GM21367 (cell line): ENCODE measurements around the gene ADO.
"Not testable (repeated sequence)": the region's sequence is repeated elsewhere in the genome, so short reads cannot be mapped to it uniquely, and the experiment has no call there.

Experiments
- ATAC-seq: cut with Tn5 transposase; IDR thresholded peaks from one replicate; pipeline ENCODE4 v1.9.1; 2021; ENCODE audit not compliant: unreplicated experiment

ADO gene

GRCh38 chr10:62804356-62805230 lies at the start of gene ADO:
Gene ADO (plus strand): TSS chr10:62804720. CDS start chr10:62805060, 340 bp downstream.
- peak; percentile 85 for ATAC-seq

- no peak for ATAC-seq
Measured at GRCh38 chr10:62754963-62755362, 49.6 kb upstream of the ADO start.

GRCh38 chr10:62755662-62756653 lies 48.6 kb upstream of the ADO start:
- no peak for ATAC-seq

GRCh38 chr10:62759599-62760175 lies 44.8 kb upstream of the ADO start:
- no peak for ATAC-seq

GRCh38 chr10:62760401-62760800 lies 44.1 kb upstream of the ADO start:
- no peak for ATAC-seq

- ATAC-seq: no peak
Measured at GRCh38 chr10:62761115-62761514, 43.4 kb upstream of the ADO start.

- ATAC-seq: no peak
Measured at GRCh38 chr10:62763155-62763554, 41.4 kb upstream of the ADO start.

GRCh38 chr10:62764011-62764410 lies 40.5 kb upstream of the ADO start:
- ATAC-seq: no peak

- no peak for ATAC-seq
Measured at GRCh38 chr10:62765726-62766125, 38.8 kb upstream of the ADO start.

- ATAC-seq: no peak
Measured at GRCh38 chr10:62766386-62766785, 38.1 kb upstream of the ADO start.

GRCh38 chr10:62769574-62770242 lies 34.8 kb upstream of the ADO start:
- ATAC-seq: no peak

- no peak for ATAC-seq
Measured at GRCh38 chr10:62772186-62772974, 32.1 kb upstream of the ADO start.

- no peak for ATAC-seq
Measured at GRCh38 chr10:62778125-62778524, 26.4 kb upstream of the ADO start.

GRCh38 chr10:62779487-62780248 lies 24.9 kb upstream of the ADO start:
- peak; percentile 84 for ATAC-seq

- ATAC-seq: not testable (repeated sequence)
Measured at GRCh38 chr10:62784537-62784936, 20.0 kb upstream of the ADO start.

- ATAC-seq: not testable (repeated sequence)
Measured at GRCh38 chr10:62788285-62788684, 16.2 kb upstream of the ADO start.

GRCh38 chr10:62788861-62789467 lies 15.6 kb upstream of the ADO start:
- no peak for ATAC-seq

- ATAC-seq: no peak
Measured at GRCh38 chr10:62790019-62790555, 14.4 kb upstream of the ADO start.
